ENCODE measurements around the gene GSK3B. TPM values are rescaled to one million over a fixed set of nuclear protein-coding genes. Genes with fewer than 3 reads are reported as not detected.

The GSK3B gene
- total and polyA plus RNA-seq, 3 donors from 2014 or later: 64.9 to 73.1 (median 65.1) TPM

GRCh38 chr3:119862616-119863015, 231.6 kb downstream of the GSK3B start:
- Histone ChIP-seq H3K9me3 (no peaks in the 10 kb centered on the region), H3K27me3 (no peaks in the 10 kb centered on the region), H3K36me3 (ENCODE audit: low read depth, missing control alignments) (no peaks in the 10 kb centered on the region), H3K27ac (no peak overlapping the region), H3K4me1 (no peaks in the 10 kb centered on the region), H3K4me3 (no peak overlapping the region)
- TF ChIP-seq POLR2A (IDR thresholded peaks at IDR 0.05) (no peak), CTCF (IDR thresholded peaks at IDR 0.05) (no peak)
- WGBS, 2 donors: 69 to 78% methylated on average over 2 of the region's 2 CpGs
- intact Hi-C loops (cut with DNase I; ENCODE audit: low total_unique reads): no loop called here
- no peak for DNase-seq

- Histone ChIP-seq H3K36me3 (ENCODE audit: low read depth, missing control alignments) (no peaks in the 10 kb centered on the region), H3K4me1 (no peaks in the 10 kb centered on the region), H3K27ac (no peak overlapping the region), H3K9me3 (no peaks in the 10 kb centered on the region), H3K27me3 (no peaks in the 10 kb centered on the region), H3K4me3 (no peak overlapping the region)
- WGBS, 2 donors: 92 to 95% methylated on average over 2 of the region's 2 CpGs
- TF ChIP-seq POLR2A (IDR thresholded peaks at IDR 0.05) (no peak), CTCF (IDR thresholded peaks at IDR 0.05) (no peak)
- DNase-seq: no peak
- intact Hi-C loops (cut with DNase I; ENCODE audit: low total_unique reads): no loop called here
Observed at GRCh38 chr3:119861681-119862080, 232.6 kb downstream of the GSK3B start.

GRCh38 chr3:119859728-119860127, 234.5 kb downstream of the GSK3B start:
- no peak for DNase-seq
- no peak overlapping the region for H3K27ac ChIP-seq
- no peaks in the 10 kb centered on the region for H3K9me3 ChIP-seq
- no peaks in the 10 kb centered on the region for H3K27me3 ChIP-seq
- WGBS, 2 donors: 94 to 98% methylated on average over 2 of the region's 2 CpGs
- H3K4me3 ChIP-seq: no peak overlapping the region
- no peaks in the 10 kb centered on the region for H3K36me3 ChIP-seq (ENCODE audit: low read depth, missing control alignments)
- TF ChIP-seq CTCF (IDR thresholded peaks at IDR 0.05) (no peak), POLR2A (IDR thresholded peaks at IDR 0.05) (no peak)
- H3K4me1 ChIP-seq: no peaks in the 10 kb centered on the region
- intact Hi-C loops (cut with DNase I; ENCODE audit: low total_unique reads): no loop called here

- no peak for DNase-seq
- TF ChIP-seq POLR2A (IDR thresholded peaks at IDR 0.05): no peak
- TF ChIP-seq CTCF (IDR thresholded peaks at IDR 0.05): no peak
- Histone ChIP-seq H3K4me1 (no peaks in the 10 kb centered on the region), H3K27ac (no peak overlapping the region), H3K27me3 (no peaks in the 10 kb centered on the region), H3K9me3 (no peaks in the 10 kb centered on the region), H3K36me3 (ENCODE audit: low read depth, missing control alignments) (no peaks in the 10 kb centered on the region), H3K4me3 (no peak overlapping the region)
- intact Hi-C loops (cut with DNase I; ENCODE audit: low total_unique reads): no loop called here
- 91 to 93% methylated on average over 2 of the region's 2 CpGs for WGBS, 2 donors
Observed at GRCh38 chr3:119858957-119859356, 235.3 kb downstream of the GSK3B start.

GRCh38 chr3:119856695-119857094, 237.6 kb downstream of the GSK3B start:
- Histone ChIP-seq H3K27me3 (no peaks in the 10 kb centered on the region), H3K9me3 (no peaks in the 10 kb centered on the region), H3K27ac (no peak overlapping the region), H3K4me3 (no peak overlapping the region), H3K36me3 (ENCODE audit: low read depth, missing control alignments) (no peaks in the 10 kb centered on the region), H3K4me1 (no peaks in the 10 kb centered on the region)
- WGBS, 2 donors: 93 to 94% methylated on average over 3 of the region's 3 CpGs
- no peak for DNase-seq
- intact Hi-C loops (cut with DNase I; ENCODE audit: low total_unique reads): no loop called here
- TF ChIP-seq CTCF (IDR thresholded peaks at IDR 0.05) (no peak), POLR2A (IDR thresholded peaks at IDR 0.05) (no peak)
